Vagina (tissue), 2 donors: ENCODE data around the gene MS4A15. TPM values are rescaled to one million over a fixed set of nuclear protein-coding genes. Genes with fewer than 3 reads are reported as not detected.

Source experiments
- DNase-seq, 2 donors: peaks; one replicate each; pipeline ENCODE4 v3.0.0-alpha.2; 2017; ENCODE audit errors: extremely low spot score in 2 of 2
- H3K27ac ChIP-seq: fragments of 200-600 bp; sonication (generic); one replicate; pipeline ENCODE4 v1.5.1; 2019
- H3K27me3 ChIP-seq: fragments of 200-600 bp; sonication (generic); one replicate; pipeline ENCODE4 v1.5.1; 2019
- H3K36me3 ChIP-seq, 2 donors: fragments of 200-600 bp; sonication (generic); one replicate each; pipeline ENCODE4 v1.5.1; 2017 to 2019
- H3K4me1 ChIP-seq: fragments of 200-600 bp; sonication (generic); one replicate; pipeline ENCODE4 v1.5.1; 2019
- H3K4me3 ChIP-seq, 2 donors: fragments of 200-600 bp; sonication (generic); 1 replicate in 1 of 2; 2 replicates in 1 of 2; pipeline ENCODE4 v1.5.1; 2016 to 2019
- H3K9me3 ChIP-seq: fragments of 200-600 bp; sonication (generic); one replicate; pipeline ENCODE4 v1.5.1; 2019
- POLR2A ChIP-seq, 2 donors: fragments of 450-650 bp; IDR thresholded peaks; one replicate each; pipeline ENCODE4 v1.6.1; 2017; ENCODE audit warnings: antibody characterized with exemption in 2 of 2, mild to moderate bottlenecking in 2 of 2, moderate library complexity in 2 of 2
- POLR2AphosphoS5 ChIP-seq, 2 donors: sonication (generic); formaldehyde crosslinking; IDR thresholded peaks; one replicate each; pipeline ENCODE4 v1.9.0; 2017; ENCODE audit warnings: antibody characterized with exemption in 2 of 2, mild to moderate bottlenecking in 2 of 2, low read depth in 1 of 2; ENCODE audit not compliant: insufficient read depth in 1 of 2
- intact Hi-C: fragments of 100-400 bp; cut with DNase I; formaldehyde crosslinking; loops from one replicate; pipeline ENCODE4 v1.15.1; 2023
- total RNA-seq: library from RNA; depleted of rRNA; stranded (reverse); fragments of >200 nt; gene quantifications from one replicate; pipeline ENCODE4 v1.2.3, GENCODE V29; 2016
- TF ChIP-seq, protein P1 (sequence below), 3 experiments: fragments of 450-650 bp in 2 of 3; fragments of 200-600 bp in 1 of 3; sonication (generic) in 1 of 3; IDR thresholded peaks; one replicate each; pipeline ENCODE4 v1.5.1; 2017 to 2019; ENCODE audit warnings: antibody characterized with exemption in 3 of 3, mild to moderate bottlenecking in 2 of 3, moderate library complexity in 2 of 3

The MS4A15 gene
- total RNA-seq, 1 donor from 2014 or later: not detected

- no peak for DNase-seq
- Histone ChIP-seq H3K27ac (no peak overlapping the region), H3K4me1 (no peaks in the 10 kb centered on the region), H3K27me3 (no peaks in the 10 kb centered on the region), H3K9me3 (no peaks in the 10 kb centered on the region), H3K36me3 (no peaks in the 10 kb centered on the region), H3K4me3 (no peak overlapping the region)
- intact Hi-C loops: no loop called here
- no peak for TF ChIP-seq POLR2A (IDR thresholded peaks at IDR 0.05)
- TF ChIP-seq, protein P1, sequence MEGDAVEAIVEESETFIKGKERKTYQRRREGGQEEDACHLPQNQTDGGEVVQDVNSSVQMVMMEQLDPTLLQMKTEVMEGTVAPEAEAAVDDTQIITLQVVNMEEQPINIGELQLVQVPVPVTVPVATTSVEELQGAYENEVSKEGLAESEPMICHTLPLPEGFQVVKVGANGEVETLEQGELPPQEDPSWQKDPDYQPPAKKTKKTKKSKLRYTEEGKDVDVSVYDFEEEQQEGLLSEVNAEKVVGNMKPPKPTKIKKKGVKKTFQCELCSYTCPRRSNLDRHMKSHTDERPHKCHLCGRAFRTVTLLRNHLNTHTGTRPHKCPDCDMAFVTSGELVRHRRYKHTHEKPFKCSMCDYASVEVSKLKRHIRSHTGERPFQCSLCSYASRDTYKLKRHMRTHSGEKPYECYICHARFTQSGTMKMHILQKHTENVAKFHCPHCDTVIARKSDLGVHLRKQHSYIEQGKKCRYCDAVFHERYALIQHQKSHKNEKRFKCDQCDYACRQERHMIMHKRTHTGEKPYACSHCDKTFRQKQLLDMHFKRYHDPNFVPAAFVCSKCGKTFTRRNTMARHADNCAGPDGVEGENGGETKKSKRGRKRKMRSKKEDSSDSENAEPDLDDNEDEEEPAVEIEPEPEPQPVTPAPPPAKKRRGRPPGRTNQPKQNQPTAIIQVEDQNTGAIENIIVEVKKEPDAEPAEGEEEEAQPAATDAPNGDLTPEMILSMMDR (IDR thresholded peaks at IDR 0.05): no peak
- no peak for TF ChIP-seq POLR2AphosphoS5 (IDR thresholded peaks at IDR 0.05; ENCODE audit: insufficient read depth in 1 of 2, low read depth in 1 of 2)
Measured at GRCh38 chr11:60783911-60784310, 27.2 kb downstream of the MS4A15 start.

DNA sequence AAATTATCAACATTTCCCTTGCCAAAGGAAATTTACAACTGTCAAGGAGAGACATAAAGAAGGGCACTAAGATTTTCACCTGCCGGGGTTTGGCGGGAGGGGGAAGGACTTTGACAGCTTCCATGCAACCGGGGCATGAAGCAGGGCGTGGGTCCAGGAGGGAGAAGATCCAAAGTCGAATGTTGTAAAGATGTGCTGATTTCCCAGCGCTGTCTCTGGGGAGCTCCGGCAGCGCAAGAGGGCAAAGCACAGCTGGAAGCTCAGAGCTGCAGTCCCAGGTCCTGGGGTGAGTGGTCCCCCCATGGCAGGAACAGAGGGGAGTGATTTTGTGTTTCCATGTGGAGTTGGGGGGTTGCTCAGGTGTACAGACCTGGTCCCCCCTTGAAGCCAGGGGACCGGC is 28.5 kb downstream of the MS4A15 start, which contains the start of gene MS4A10:
Gene MS4A10 (plus strand): TSS at position 198 of the 400 bp plus-strand sequence. CDS start 5,003 bp downstream, outside the sequence.
- TF ChIP-seq, protein P1 (IDR thresholded peaks at IDR 0.05): no peak
- TF ChIP-seq POLR2AphosphoS5 (IDR thresholded peaks at IDR 0.05; ENCODE audit: insufficient read depth in 1 of 2, low read depth in 1 of 2): no peak
- no peak for TF ChIP-seq POLR2A (IDR thresholded peaks at IDR 0.05)
- Histone ChIP-seq H3K9me3 (no peaks in the 10 kb centered on the region), H3K36me3 (no peaks in the 10 kb centered on the region), H3K4me1 (no peaks in the 10 kb centered on the region), H3K27ac (no peak within 1 kb of the TSS), H3K27me3 (no peaks in the 10 kb centered on the region), H3K4me3 (no peak within 1 kb of the TSS)
- no peak for DNase-seq
- intact Hi-C loops: no loop called here

DNA sequence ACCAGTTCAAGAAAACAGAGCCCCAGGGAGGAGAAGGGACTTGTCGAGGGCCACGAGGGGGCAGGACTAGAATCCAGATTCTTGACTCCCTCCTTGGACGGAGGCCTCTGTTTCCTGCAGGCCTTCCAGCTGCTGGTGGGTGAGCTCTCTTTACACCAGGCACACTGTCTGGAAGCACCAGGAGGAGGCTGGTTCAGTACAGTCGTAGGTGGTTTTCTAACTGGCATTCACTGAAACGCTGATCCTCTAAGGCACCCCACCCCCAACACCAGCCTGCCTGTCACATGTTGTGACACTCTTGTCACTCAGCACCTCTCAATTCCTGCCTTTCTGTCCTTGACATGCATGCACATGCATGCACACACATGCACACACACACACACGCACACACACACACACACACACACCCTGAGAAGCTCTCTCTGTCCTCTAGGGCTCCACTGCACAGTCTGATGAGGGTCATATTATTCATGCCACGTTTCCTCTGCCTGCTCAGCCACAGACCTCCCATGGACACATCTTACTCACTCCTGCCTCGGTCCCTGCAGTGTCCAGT is 29.2 kb downstream of the MS4A15 start:
- H3K9me3 ChIP-seq: no peaks in the 10 kb centered on the region
- H3K27me3 ChIP-seq: no peaks in the 10 kb centered on the region
- intact Hi-C loops: no loop called here
- no peak overlapping the region for H3K27ac ChIP-seq
- H3K4me3 ChIP-seq: no peak overlapping the region
- DNase-seq: no peak
- no peaks in the 10 kb centered on the region for H3K4me1 ChIP-seq
- H3K36me3 ChIP-seq: no peaks in the 10 kb centered on the region
- TF ChIP-seq, protein P1 (IDR thresholded peaks at IDR 0.05): no peak
- TF ChIP-seq POLR2AphosphoS5 (IDR thresholded peaks at IDR 0.05; ENCODE audit: insufficient read depth in 1 of 2, low read depth in 1 of 2): no peak
- no peak for TF ChIP-seq POLR2A (IDR thresholded peaks at IDR 0.05)

DNA sequence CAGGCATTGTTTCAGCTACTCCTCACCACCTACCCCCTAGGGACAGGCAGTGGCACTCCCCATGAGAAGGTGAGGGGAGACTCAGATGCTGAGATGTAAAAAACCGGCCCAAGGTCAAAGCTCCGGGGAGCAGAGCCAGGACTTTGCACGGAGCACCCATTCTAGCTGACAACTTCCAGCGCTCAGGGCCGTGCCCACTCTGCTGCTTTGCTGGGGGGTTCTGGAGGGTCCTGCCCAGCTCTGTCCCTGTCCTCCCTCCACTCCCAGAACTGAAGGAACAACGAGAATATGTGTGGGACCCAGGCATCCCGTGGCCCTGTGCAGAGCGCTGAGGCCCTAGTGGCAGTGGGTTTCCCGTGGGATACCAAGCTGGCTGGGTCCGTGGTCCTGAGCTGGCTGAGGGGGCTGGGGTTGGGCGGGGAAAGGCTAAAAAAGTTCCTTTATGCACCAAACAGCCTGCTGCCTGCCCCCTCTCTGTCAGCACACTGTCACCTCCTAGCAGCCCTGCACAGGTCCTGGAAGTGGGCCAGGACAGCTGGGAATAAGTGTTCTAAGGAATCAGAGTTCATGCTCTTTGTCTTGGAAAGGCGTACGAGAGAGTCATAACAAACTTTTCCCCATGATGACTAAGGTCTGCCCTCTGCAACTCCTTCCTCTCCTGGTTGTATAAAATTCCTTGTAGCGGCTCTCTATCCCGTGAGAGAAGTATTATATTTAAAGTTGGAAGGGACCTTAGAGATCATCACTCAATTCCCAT is 30.3 kb downstream of the MS4A15 start:
- no peak for DNase-seq
- no peaks in the 10 kb centered on the region for H3K4me1 ChIP-seq
- TF ChIP-seq, protein P1 (IDR thresholded peaks at IDR 0.05): no peak
- TF ChIP-seq POLR2A (IDR thresholded peaks at IDR 0.05): no peak
- TF ChIP-seq POLR2AphosphoS5 (IDR thresholded peaks at IDR 0.05; ENCODE audit: insufficient read depth in 1 of 2, low read depth in 1 of 2): no peak
- no peaks in the 10 kb centered on the region for H3K9me3 ChIP-seq
- intact Hi-C loops: no loop called here
- H3K4me3 ChIP-seq: no peak overlapping the region
- no peaks in the 10 kb centered on the region for H3K27me3 ChIP-seq
- no peaks in the 10 kb centered on the region for H3K36me3 ChIP-seq
- H3K27ac ChIP-seq: no peak overlapping the region
